OCI-LY1 (cell line): ENCODE measurements around the gene SHC3.

Experiments used
- CTCF ChIP-seq: fragments of 200-600 bp; sonication (generic), shearing (Covaris generic); IDR thresholded peaks from 2 replicates; pipeline ENCODE4 v1.5.1; 2017; ENCODE audit warnings: mild to moderate bottlenecking, antibody characterized with exemption, low read length, moderate library complexity, mixed read lengths
- EZH2 ChIP-seq: fragments of 200-600 bp; sonication (generic), shearing (Covaris generic); IDR thresholded peaks from 2 replicates; pipeline ENCODE4 v1.8.0; 2017; ENCODE audit warnings: borderline replicate concordance, mixed run types, mild to moderate bottlenecking, antibody characterized with exemption, low read length, moderate library complexity, mixed read lengths

DNA sequence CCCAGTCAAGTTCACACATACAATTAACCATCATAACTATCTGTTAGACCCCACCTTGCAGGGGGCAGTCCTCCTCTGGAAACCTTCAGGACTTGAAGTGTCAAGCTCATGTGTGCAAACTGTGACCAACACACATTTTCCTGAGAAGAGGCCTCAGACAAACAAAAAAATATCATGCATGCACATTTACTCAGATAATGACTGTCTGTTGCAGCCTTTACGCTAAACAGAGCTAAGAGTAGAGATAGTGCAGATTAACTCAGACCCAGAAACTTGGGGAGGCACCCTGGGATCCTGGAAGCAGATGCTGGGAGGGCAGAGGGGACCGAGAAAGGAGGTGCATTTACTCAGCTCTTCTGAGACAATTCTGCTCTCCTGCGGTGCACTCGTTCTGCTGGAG lies 191.0 kb downstream of the SHC3 start:
- TF ChIP-seq CTCF (no peak), EZH2 (no peak)
